ENCODE data around the gene C1QTNF5.

DNA sequence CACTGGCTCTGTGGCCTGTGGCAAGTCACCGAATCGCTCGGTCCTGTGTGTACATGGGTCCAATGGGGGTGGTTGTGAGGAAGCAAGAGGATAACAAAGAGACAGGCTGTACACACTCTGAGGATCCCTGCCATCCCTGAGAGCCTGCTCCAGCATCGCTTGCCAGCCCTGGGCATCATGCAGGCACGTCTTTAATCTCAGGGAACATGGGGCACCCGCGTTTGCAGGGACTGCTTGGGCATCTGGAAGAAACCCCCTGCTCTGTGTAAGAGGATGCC, 1.3 kb upstream of the C1QTNF5 start:
- TF ChIP-seq FOXM1 (IDR thresholded peaks at IDR 0.05; ENCODE audit: borderline replicate concordance) (no peak), SUZ12 (IDR thresholded peaks at IDR 0.05) (no peak), TARDBP (IDR thresholded peaks at IDR 0.05) (no peak), BHLHE40 (IDR thresholded peaks at IDR 0.05; ENCODE audit: borderline replicate concordance) (no peak), ZNF384 (IDR thresholded peaks at IDR 0.05) (no peak), ARNT (IDR thresholded peaks at IDR 0.05) (no peak), ELF4 (IDR thresholded peaks at IDR 0.05) (no peak)
- TF ChIP-seq, protein P1, sequence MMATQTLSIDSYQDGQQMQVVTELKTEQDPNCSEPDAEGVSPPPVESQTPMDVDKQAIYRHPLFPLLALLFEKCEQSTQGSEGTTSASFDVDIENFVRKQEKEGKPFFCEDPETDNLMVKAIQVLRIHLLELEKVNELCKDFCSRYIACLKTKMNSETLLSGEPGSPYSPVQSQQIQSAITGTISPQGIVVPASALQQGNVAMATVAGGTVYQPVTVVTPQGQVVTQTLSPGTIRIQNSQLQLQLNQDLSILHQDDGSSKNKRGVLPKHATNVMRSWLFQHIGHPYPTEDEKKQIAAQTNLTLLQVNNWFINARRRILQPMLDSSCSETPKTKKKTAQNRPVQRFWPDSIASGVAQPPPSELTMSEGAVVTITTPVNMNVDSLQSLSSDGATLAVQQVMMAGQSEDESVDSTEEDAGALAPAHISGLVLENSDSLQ (IDR thresholded peaks at IDR 0.05) = no peak

Measured in HEK293T (cell line).